Tibial nerve (tissue), 4 donors: Measurements from ENCODE around the gene STMND1.

Experiments used
- EP300 ChIP-seq, 2 donors: sonication (generic); formaldehyde crosslinking; IDR thresholded peaks; one replicate each; pipeline ENCODE4 v1.6.1; 2017; ENCODE audit warnings: antibody characterized with exemption in 2 of 2, mild to moderate bottlenecking in 1 of 2
- POLR2A ChIP-seq, 2 donors: fragments of 450-650 bp; IDR thresholded peaks; one replicate each; pipeline ENCODE4 v1.6.1; 2017; ENCODE audit warnings: antibody characterized with exemption in 2 of 2, mild to moderate bottlenecking in 2 of 2, moderate library complexity in 2 of 2
- TF ChIP-seq, protein P1 (sequence below), 5 experiments: fragments of 200-600 bp in 3 of 5; fragments of 450-650 bp in 2 of 5; sonication (generic) in 3 of 5; IDR thresholded peaks; one replicate each; pipeline ENCODE4 v1.5.1; 2016 to 2019; ENCODE audit warnings: antibody characterized with exemption in 5 of 5, mild to moderate bottlenecking in 3 of 5, moderate library complexity in 2 of 5

DNA sequence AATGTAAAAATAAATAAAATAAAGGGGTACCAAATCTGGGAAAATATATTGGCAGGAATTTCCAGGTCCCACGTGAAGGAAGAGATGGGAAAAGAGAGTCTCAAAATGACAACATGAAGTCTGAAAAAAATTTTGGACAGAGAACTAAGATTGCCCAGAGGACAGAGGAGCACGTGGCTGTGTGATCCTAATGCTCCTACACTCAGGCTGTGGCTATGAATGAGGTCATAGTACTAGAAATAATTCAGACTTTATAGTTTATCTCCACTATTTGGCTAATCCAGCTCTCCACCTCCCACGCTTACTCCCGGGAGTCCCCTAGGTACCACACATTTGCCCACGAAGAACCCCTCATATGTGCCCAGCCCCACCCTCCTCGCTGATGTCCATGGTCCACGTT, 42.8 kb upstream of the STMND1 start:
- TF ChIP-seq, protein P1, sequence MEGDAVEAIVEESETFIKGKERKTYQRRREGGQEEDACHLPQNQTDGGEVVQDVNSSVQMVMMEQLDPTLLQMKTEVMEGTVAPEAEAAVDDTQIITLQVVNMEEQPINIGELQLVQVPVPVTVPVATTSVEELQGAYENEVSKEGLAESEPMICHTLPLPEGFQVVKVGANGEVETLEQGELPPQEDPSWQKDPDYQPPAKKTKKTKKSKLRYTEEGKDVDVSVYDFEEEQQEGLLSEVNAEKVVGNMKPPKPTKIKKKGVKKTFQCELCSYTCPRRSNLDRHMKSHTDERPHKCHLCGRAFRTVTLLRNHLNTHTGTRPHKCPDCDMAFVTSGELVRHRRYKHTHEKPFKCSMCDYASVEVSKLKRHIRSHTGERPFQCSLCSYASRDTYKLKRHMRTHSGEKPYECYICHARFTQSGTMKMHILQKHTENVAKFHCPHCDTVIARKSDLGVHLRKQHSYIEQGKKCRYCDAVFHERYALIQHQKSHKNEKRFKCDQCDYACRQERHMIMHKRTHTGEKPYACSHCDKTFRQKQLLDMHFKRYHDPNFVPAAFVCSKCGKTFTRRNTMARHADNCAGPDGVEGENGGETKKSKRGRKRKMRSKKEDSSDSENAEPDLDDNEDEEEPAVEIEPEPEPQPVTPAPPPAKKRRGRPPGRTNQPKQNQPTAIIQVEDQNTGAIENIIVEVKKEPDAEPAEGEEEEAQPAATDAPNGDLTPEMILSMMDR (IDR thresholded peaks at IDR 0.05): no peak
- no peak for TF ChIP-seq EP300 (IDR thresholded peaks at IDR 0.05)
- TF ChIP-seq POLR2A (IDR thresholded peaks at IDR 0.05): no peak
